ENCODE results near the gene FNBP1. TPM values are rescaled to one million over a fixed set of nuclear protein-coding genes. Genes with fewer than 3 reads are reported as not detected.
A peak's percentile ranks its signal among the peaks of the same experiment; 100 is the strongest.
"Not testable (repeated sequence)": the region's sequence is repeated elsewhere in the genome, so short reads cannot be mapped to it uniquely, and the experiment has no call there.

Gene FNBP1
- total RNA-seq, 1 experiment from 2014 or later = 80.7 TPM

GRCh38 chr9:130021123-130021522 lies 21.9 kb downstream of the FNBP1 start:
- Histone ChIP-seq H3K9me3 (ENCODE audit: insufficient read depth, low read depth) (0 out of 2 replicates have a peak, but pooled peaks cover 3% of the 10 kb centered on the region), H3K79me2 (ENCODE audit: low read depth) (peaks cover 41% of the 10 kb centered on the region), H3K27me3 (ENCODE audit: insufficient read depth, low read depth) (no peaks in the 10 kb centered on the region), H3K4me2 (no peak overlapping the region), H3K4me1 (replicated peaks; ENCODE audit: insufficient read depth) (peaks cover 53% of the 10 kb centered on the region), H3K27ac (no peak overlapping the region), H3K9me2 (ENCODE audit: insufficient read depth) (no peaks in the 10 kb centered on the region), H2AFZ (no peak overlapping the region), H3F3A (ENCODE audit: insufficient read depth, low read depth) (peaks cover 46% of the 10 kb centered on the region), H3K4me3 (no peak overlapping the region), H4K20me1 (ENCODE audit: insufficient read depth) (no peaks in the 10 kb centered on the region), H3K36me3 (ENCODE audit: low read depth) (no peaks in the 10 kb centered on the region)
- intact Hi-C loops (cut with micrococcal nuclease; ENCODE audit: unreplicated experiment) = no loop called here
- ChIA-PET POLR2A (ENCODE audit: unreplicated experiment) (interaction anchor here (0.6 kb wide), 1 partner anchor 25 kb away, joined by 23 read pairs; no protein-coding TSS in a partner anchor), CTCF (no interaction called here)
- no TSS peak for BruUV-seq (replicated peaks)
- DNase-seq = peak in 1 of 2 experiments; percentile 60
- TF ChIP-seq EZH2 (IDR thresholded peaks at IDR 0.05; ENCODE audit: low read depth) (no peak), CTCF (conservative IDR thresholded peaks at IDR 0.05) (no peak)

GRCh38 chr9:130020618-130021017 lies 22.4 kb downstream of the FNBP1 start:
- POLR2A ChIA-PET (ENCODE audit: unreplicated experiment) = interaction anchor here (0.6 kb wide), 1 partner anchor 26 kb away, joined by 23 read pairs; no protein-coding TSS in a partner anchor
- BruUV-seq (replicated peaks) = no TSS peak

GRCh38 chr9:130018265-130018664 lies 24.7 kb downstream of the FNBP1 start:
- TF ChIP-seq CTCF (conservative IDR thresholded peaks at IDR 0.05) (no peak), EZH2 (IDR thresholded peaks at IDR 0.05; ENCODE audit: low read depth) (no peak)
- Histone ChIP-seq H3F3A (ENCODE audit: insufficient read depth, low read depth) (peaks cover 18% of the 10 kb centered on the region), H3K27me3 (ENCODE audit: insufficient read depth, low read depth) (no peaks in the 10 kb centered on the region), H2AFZ (no peak overlapping the region), H3K79me2 (ENCODE audit: low read depth) (peaks cover 33% of the 10 kb centered on the region), H3K36me3 (ENCODE audit: low read depth) (no peaks in the 10 kb centered on the region), H3K9me3 (ENCODE audit: insufficient read depth, low read depth) (0 out of 2 replicates have a peak, but pooled peaks cover 4% of the 10 kb centered on the region), H3K9me2 (ENCODE audit: insufficient read depth) (no peaks in the 10 kb centered on the region), H3K4me1 (replicated peaks; ENCODE audit: insufficient read depth) (peaks cover 27% of the 10 kb centered on the region), H3K4me3 (no peak overlapping the region), H3K4me2 (no peak overlapping the region), H4K20me1 (ENCODE audit: insufficient read depth) (no peaks in the 10 kb centered on the region; the same call in 1 of the 2 replicates), H3K27ac (no peak overlapping the region)
- no TSS peak for BruUV-seq (replicated peaks)
- POLR2A ChIA-PET (ENCODE audit: unreplicated experiment) = no interaction called here
- DNase-seq = no peak
- intact Hi-C loops (cut with micrococcal nuclease; ENCODE audit: unreplicated experiment) = no loop called here
- CTCF ChIA-PET = no interaction called here

More at GRCh38 chr9:130020618-130021017, 22.4 kb downstream of the FNBP1 start:
- Histone ChIP-seq H3F3A (ENCODE audit: insufficient read depth, low read depth) (peaks cover 41% of the 10 kb centered on the region), H3K9me2 (ENCODE audit: insufficient read depth) (no peaks in the 10 kb centered on the region), H3K79me2 (ENCODE audit: low read depth) (peaks cover 36% of the 10 kb centered on the region), H3K4me3 (no peak overlapping the region), H4K20me1 (ENCODE audit: insufficient read depth) (no peaks in the 10 kb centered on the region), H3K36me3 (ENCODE audit: low read depth) (no peaks in the 10 kb centered on the region), H3K27ac (no peak overlapping the region), H3K9me3 (ENCODE audit: insufficient read depth, low read depth) (0 out of 2 replicates have a peak, but pooled peaks cover 4% of the 10 kb centered on the region), H3K4me2 (no peak overlapping the region), H3K27me3 (ENCODE audit: insufficient read depth, low read depth) (no peaks in the 10 kb centered on the region), H3K4me1 (replicated peaks; ENCODE audit: insufficient read depth) (peaks cover 48% of the 10 kb centered on the region), H2AFZ (no peak overlapping the region)
- intact Hi-C loops (cut with micrococcal nuclease; ENCODE audit: unreplicated experiment) = no loop called here
- CTCF ChIA-PET = interaction anchor here (0.6 kb wide), 1 partner anchor 54 kb away, joined by 3 read pairs; no protein-coding TSS in a partner anchor
- no peak for TF ChIP-seq EZH2 (IDR thresholded peaks at IDR 0.05; ENCODE audit: low read depth)
- TF ChIP-seq CTCF (conservative IDR thresholded peaks at IDR 0.05) = no peak
- no peak for DNase-seq

- H3K27ac ChIP-seq; intact Hi-C loops (cut with micrococcal nuclease; ENCODE audit: unreplicated experiment); H2AFZ ChIP-seq; H3K9me3 ChIP-seq (ENCODE audit: insufficient read depth, low read depth); CTCF ChIA-PET; H3K36me3 ChIP-seq (ENCODE audit: low read depth); BruUV-seq (replicated peaks); H3K4me2 ChIP-seq; H4K20me1 ChIP-seq (ENCODE audit: insufficient read depth); H3K27me3 ChIP-seq (ENCODE audit: insufficient read depth, low read depth); H3K4me3 ChIP-seq; DNase-seq; H3K9me2 ChIP-seq (ENCODE audit: insufficient read depth); POLR2A ChIA-PET (ENCODE audit: unreplicated experiment): not testable (repeated sequence)
- H3K4me1 ChIP-seq (replicated peaks; ENCODE audit: insufficient read depth) = peaks cover 20% of the 10 kb centered on the region
- H3F3A ChIP-seq (ENCODE audit: insufficient read depth, low read depth) = peaks cover 12% of the 10 kb centered on the region
- H3K79me2 ChIP-seq (ENCODE audit: low read depth) = peaks cover 30% of the 10 kb centered on the region
Measured at GRCh38 chr9:130017510-130017909, 25.5 kb downstream of the FNBP1 start.

Measured in PC-9 (cell line).